SH-SY5Y (cell line): Measurements from ENCODE around the gene CDK19.

ENCODE experiments used
- GATA2 ChIP-seq: IDR thresholded peaks from 2 replicates; pipeline ENCODE4 v1.6.1; 2011; ENCODE audit warnings: mild to moderate bottlenecking, low read depth, low read length
- GATA3 ChIP-seq: IDR thresholded peaks from 2 replicates; pipeline ENCODE4 v1.6.1; 2011; ENCODE audit warnings: low read depth, mild to moderate bottlenecking, low read length, moderate library complexity

Gene CDK19

DNA sequence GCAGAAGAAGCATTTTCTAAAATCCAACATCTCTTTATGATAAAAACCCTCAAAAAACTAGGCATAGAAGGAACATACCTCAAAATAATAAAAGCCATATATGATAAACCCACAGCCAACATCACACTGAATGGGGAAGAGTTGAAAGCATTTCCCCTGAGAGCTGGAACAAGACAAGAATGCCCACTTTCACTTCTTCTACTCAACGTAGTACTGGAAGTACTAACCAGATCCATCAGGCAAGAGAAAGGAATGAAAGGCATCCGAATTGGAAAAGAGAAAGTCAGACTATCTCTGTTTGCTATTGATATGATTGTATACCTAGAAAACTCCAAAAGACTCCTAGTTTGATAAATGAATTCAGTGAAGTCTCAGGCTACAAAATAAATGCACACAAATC, 7.9 kb upstream of the CDK19 start:
- no peak for TF ChIP-seq GATA2
- TF ChIP-seq GATA3: no peak

DNA sequence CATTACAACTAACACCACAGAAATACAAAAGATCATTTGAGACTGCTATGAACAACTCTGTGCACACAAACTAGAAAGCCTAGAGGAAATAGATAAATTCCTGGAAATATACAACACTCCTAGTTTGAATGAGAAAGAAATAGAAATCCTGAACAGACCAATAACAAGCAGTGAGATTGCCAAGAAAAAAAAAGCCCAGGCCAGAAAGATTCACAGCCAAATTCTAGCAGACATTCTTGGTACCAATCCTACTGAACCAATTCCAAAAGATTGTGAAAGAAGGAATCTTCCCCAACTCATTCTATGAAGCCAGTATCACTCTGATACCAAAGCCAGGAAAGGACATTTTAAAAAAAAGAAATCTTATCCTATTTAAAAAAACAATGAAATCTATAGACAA, 7.0 kb upstream of the CDK19 start:
- TF ChIP-seq GATA2: no peak
- no peak for TF ChIP-seq GATA3

DNA sequence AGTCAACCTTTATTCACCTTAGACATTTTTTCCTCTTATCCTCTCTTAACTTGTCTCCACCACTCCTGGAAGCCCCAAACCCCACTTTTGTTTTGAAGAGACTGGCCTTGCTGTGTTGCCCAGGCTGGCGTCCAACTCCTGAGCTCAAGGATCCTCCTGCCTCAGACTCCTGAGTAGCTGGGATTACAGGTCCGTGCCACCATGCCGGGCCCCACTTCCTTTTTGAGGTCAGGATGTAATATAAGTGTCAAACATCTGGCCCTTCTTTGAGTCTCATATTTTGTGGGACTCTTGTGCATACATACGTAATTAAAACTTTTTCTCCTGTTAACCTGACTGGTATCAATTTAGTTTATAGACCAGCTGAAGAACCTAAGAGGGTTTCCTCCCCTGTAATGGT, 1.4 kb upstream of the CDK19 start:
- no peak for TF ChIP-seq GATA2
- TF ChIP-seq GATA3: no peak

DNA sequence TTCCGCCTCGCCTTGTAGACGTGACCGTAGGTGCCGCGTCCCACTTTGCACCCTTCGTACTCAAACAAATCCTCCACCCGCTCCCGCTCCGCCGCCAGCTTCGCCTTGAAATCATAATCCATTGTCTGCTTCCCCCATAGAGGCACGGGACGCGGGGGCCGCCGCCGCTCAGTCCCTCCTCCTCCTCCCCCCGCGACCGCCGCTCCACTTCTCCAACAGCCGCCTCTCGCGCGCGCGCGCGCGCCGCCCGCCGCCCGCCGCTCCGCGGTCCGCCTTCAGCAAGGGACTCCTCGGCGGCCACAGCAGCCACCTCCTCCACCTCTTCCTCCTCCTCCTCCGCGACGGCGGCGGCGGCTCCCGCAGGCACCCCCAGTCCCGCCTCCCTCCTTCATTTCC, 256 bp downstream of the CDK19 start:
- no peak for TF ChIP-seq GATA3

DNA sequence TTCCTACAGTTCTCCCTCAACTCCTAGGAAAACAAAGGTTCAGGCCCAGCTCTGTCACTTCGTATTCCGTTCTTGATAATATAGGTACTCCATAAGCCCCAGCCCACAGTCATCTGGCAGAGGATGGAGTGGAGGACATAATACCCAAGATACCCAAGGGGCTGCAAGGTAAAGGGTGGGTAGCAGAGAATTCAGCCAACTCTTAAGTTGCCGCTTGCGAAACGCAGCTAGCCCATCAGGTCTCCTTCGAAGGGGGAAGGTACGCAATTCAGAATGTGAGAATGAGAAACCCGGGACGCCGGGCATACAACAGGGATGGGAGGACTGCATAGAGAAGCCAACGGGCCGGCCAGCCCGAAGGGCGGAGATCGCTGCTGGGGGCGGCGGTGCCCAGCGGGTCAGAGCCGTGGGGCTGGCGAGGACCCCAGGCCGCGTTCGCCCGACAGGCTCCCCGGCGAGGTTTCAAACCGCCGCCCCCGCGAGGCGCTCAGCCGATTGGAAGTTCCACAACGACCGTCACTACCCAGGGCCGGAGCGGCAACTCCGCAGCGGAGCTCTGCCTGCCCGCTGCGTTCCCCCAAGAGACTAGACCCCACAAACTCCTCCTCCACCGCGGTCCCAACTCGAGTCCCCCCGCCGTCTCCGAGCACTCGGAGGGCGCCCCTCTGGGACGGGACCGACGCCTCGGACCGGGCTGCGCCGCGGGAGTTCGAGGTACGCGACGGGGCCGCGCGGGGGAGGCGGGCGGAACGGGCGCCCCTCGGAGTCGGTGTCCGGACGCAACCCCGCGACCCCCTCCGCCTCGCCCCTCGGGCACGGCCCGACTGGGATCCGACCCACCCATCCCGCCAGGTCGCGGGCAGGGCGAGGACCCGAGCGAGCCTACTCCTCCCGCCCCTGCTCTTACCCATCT, 911 bp downstream of the CDK19 start:
- TF ChIP-seq GATA2: no peak
- TF ChIP-seq GATA3: no peak

DNA sequence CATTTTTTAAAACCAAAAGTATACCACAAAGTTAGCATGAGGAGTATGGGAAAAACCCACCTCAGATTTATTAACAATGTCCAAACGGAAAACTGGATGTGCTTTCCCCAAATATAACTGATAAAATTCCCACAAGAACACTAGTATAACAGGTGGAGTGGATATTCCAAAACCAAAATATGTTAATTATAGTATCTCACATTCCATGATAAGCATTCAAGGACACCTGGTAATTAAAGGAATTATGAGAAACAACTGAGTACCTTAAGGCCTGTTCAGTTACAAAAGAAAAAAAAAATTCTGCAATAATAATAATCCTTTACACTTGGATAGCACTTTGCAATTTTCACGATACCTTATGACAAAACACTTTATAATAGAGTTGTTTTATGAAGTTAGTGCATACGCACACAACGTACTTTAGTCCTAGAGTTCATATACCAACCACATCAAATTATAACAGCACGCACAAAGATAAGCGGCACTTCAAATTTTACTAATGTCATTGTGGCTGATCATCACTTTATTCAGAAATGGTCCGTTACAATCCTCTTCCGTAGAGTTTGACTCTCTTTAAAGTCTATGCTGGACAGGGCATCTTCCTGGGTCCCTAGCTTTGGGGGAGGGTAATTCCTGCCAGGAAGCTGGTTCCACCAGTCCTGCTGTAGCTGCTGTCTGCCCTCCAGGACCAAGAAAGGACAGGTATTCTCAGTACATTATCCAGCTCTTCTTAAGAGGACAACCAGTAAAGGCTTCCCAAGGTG, 1.7 kb downstream of the CDK19 start:
- no peak for TF ChIP-seq GATA2
- TF ChIP-seq GATA3: no peak

DNA sequence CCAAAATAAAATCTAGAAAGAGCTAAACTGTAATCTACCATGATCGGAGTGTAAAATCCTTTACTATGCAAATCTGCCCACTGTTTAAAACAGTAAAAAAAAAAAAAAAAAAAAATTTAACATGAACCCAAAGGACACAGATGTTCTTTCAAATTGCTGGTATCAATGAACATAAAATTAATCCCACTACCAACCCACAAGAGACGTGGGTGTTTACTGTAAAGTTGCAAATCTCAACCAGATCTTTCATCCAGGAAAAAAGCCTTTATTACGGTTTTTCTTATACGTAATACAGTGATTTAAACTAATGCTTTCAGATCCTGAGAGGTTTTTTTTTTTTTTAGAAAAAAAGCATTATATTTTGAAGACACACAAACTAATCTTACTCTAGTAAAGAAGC, 2.5 kb downstream of the CDK19 start:
- TF ChIP-seq GATA2 (no peak), GATA3 (no peak)

DNA sequence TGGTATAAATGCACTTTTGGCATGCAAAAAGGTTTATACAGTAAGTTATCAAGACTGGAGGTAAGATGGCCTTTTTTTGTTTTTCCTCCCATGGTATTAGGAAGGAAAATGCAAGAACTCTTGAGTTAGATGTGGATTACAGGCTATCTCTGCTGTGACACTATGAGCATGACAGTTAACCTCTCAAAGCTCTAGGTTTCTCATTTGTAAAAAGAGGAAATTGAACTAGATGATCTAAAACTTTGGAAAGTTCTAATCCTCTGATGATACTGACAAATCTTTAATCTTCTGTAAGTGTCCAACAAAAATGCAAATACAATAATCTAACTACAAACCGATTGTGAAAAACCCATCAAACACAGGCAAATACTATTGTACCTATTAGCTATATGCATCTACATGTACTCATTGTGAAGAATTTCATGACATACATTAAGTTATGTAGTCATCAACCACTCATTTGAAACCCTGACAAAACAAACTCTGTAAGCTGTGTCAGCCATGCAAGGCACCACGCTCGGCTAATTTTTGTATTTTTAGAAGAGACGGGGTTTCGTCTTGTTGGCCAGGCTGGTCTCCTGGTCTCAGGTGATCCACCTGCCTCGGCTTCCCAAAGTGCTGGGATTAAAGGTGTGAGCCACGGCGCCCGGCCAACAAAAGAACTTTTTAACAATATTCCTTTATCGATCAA, 4.2 kb downstream of the CDK19 start:
- TF ChIP-seq GATA2 (no peak), GATA3 (no peak)

DNA sequence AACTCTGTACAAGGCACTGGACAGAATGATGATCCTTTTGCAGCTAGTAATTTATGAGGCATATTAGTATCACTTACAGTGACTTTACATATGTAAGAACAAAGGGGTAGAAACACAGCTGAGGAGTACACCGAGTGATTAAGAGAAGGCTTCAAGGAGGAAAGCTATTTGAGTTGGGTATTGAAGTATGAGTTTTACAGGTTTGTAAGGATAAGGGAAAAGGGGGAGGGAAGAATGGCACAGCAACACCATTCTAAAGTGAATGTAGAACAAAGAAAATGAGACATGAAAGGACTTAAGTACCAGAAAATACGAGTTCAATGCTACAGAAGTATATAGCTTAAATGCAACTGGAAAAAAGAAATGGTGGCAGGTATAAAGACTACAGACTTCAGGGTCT, 5.5 kb downstream of the CDK19 start:
- no peak for TF ChIP-seq GATA3
- no peak for TF ChIP-seq GATA2

DNA sequence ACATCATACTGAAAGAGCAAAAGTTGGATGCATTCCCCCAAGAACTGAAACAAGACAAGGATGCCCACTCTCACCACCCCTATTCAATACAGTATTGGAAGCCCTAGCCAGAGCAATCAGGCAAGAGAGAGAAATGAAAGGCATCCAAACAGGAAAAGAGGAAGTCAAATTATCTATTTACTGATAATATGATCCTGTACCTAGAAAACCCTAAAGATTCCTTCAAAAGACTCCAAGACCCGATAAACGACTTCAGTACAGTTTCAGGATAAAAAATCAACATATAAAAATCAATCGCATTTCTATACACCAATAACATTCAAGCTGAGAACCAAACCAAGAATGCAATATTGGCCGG, 14.5 kb downstream of the CDK19 start:
- no peak for TF ChIP-seq GATA2
- no peak for TF ChIP-seq GATA3

DNA sequence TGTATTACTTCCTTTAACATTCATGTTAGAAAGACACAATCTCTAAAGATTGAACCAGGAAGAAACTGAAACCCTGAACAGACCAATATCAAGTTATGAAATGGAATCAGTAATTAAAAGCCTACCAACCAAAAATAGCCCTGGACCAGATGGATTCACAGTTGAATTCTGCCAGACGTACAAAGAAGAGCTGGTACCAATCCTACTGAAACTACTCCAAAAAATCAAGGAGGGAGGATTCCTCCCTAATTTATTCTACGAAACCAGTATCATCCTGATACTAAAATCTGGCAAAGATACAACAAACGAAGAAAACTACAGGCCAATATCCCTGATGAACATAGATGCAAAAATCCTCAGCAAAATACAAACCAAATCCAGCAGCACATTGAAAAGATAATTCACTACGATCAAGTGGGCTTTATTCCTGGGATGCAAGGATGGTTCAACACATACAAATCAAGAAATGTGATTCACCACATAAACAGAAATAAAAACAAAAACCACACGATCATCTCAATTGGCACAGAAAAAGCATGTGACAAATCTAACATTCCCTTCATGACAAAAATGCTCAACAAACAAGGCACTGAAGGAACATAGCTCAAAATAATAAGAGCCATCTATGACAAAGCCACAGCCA, 15.0 kb downstream of the CDK19 start:
- TF ChIP-seq GATA3 (no peak), GATA2 (no peak)

DNA sequence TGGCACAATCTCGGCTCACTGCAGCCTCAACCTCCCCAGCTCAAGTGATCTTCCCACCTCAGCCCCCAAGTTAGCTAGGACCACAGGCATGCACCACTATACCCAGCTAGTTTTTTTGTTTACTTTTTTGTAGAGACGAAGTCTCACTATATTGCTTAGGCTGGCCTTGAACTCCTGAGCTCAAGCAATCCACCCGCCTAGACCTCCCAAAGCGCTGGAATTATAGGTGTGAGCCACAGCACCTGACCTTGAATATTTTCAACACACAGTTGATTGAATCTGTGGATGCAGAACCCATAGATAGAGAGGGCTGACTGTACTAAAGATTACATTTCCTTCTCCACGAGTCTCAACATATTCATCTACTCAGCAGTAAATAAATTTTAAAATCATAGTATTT, 15.6 kb downstream of the CDK19 start:
- no peak for TF ChIP-seq GATA3
- no peak for TF ChIP-seq GATA2

DNA sequence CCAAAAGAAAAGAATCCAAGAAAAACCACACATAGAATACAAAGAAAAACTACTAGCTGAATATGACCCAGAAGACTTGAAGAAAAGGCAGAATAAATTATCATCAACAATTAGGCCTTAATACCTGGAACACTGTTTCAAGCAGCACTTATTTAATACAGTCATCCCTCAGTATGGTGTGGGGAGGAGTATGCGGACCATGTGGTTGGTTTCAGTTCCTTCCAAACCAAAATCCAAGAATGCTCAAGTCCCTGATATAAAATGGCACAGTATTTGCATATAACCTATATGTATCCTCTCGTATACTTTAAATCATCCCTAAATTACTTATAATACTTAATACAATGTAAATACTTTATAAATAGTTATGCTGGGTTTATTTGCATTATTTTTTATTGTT, 16.1 kb downstream of the CDK19 start:
- TF ChIP-seq GATA3 (no peak), GATA2 (no peak)

DNA sequence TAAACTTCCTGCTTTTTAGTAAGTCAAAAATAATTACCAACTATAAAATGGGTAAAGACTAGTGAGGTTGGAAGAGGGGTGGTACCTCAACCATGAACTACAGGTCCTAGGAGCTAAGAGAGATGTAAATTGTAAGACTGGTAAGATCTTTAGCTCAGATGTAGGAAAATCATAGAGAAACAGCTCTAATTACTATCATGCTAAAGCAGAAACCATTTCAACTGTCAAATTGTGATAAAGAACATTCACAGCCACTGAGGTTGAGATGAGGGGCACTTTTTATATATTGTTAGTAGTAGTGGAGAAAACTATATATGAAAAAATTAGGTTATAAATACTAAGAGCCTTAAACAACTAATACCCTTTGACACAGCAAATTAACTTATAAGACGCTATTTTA, 20.0 kb downstream of the CDK19 start:
- TF ChIP-seq GATA2: no peak
- TF ChIP-seq GATA3: no peak
